ENCODE results near the gene PRDM2. TPM values are rescaled to one million over a fixed set of nuclear protein-coding genes. Genes with fewer than 3 reads are reported as not detected.

Gene PRDM2
- total RNA-seq, 4 donors from 2014 or later = 26.3 to 39.5 (median 34.6) TPM

DNA sequence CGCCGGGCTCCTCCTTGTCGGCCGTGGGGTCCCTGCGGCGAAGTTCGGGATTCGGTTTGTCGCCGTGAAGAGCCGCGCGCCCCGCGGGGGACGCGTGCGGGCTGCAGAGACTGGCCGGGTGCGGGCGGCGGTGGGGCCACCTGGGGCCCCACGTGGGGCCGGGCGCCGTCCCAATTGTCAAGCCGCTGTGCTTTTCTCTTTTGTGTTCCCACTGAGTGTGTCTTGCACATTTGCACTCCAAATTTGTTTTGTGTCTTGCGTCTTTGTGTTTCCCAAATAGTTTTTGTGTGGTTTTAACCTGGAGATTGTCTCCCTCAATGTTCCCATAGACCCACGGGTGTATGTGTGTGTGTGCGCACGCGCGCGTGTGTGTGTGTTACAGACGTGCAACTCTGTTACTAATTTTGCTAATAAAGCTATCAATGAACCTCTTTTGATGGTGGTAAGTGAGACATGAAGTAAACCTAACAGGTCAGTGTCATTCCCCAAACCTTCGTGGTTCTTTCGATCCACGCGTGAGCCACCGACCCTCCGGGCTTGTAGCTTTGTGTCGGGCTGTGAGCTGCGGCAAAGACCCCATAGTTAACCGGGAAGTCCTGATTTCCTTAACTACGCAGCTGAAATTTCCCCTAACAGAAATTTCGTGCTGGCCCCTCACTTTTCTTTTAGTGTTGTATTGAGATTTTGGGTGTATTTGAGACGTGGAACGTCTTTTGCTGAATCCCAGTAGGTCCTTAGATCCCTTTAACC lies 708 bp downstream of the PRDM2 start:
- no peak for DNase-seq (ENCODE audit: low spot score)
- TF ChIP-seq, protein P1, sequence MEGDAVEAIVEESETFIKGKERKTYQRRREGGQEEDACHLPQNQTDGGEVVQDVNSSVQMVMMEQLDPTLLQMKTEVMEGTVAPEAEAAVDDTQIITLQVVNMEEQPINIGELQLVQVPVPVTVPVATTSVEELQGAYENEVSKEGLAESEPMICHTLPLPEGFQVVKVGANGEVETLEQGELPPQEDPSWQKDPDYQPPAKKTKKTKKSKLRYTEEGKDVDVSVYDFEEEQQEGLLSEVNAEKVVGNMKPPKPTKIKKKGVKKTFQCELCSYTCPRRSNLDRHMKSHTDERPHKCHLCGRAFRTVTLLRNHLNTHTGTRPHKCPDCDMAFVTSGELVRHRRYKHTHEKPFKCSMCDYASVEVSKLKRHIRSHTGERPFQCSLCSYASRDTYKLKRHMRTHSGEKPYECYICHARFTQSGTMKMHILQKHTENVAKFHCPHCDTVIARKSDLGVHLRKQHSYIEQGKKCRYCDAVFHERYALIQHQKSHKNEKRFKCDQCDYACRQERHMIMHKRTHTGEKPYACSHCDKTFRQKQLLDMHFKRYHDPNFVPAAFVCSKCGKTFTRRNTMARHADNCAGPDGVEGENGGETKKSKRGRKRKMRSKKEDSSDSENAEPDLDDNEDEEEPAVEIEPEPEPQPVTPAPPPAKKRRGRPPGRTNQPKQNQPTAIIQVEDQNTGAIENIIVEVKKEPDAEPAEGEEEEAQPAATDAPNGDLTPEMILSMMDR (IDR thresholded peaks at IDR 0.05) = no peak
- ATAC-seq (ENCODE audit: low FRiP score) = peak; percentile 63

DNA sequence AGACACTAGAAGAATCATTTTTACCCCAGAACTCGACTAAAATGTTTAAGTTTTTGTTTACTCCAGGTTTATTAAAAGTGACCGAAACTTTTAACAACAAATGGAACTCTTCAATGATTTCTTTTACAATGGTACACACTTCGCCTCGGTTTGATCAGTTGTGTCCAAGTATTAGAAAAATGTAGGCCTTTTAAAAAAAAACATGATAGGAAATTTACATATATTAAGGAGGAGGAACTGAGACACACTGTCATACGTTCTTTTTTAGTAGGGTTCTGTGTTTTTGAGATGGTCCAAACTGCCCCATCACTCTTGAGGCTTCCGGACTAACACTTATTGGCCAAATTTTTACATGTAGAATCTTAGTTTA lies 1.3 kb downstream of the PRDM2 start:
- no peak for ATAC-seq (ENCODE audit: low FRiP score)
- TF ChIP-seq, protein P1 (IDR thresholded peaks at IDR 0.05) = no peak
- no peak for DNase-seq (ENCODE audit: low spot score)

DNA sequence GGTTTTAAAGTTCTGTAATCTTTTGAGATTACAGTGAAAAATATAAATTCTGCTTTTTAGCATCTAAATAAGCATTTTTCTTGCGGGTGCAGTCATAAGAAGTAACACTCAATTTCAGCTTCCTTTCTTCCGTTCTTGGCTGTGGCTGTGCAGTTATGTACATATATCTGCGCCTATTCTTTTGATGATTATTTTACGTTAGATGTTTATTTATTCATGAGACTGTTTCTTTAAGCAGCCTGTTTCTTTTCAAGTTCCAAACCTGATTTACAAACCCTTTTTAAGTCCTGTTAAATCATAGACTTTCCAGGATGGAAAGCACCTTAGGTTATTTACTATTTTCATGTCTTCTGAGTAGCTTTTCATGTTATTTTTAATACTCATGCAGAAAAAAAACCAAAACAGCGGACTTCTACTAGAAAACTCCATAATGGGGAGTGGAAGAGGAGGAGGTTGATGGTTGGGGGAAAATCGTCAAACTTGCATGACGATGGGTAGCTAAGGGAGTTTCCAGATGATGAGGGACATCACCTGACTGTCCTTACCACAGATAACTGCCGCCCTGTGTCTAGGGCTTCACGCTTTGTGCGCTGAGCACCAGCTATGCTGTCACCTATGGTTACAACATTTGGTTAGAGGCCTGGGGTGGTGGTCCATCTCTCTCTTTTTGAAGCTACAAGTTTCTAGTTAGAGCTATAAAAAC lies 2.6 kb downstream of the PRDM2 start:
- DNase-seq (ENCODE audit: low spot score) = no peak
- TF ChIP-seq, protein P1 (IDR thresholded peaks at IDR 0.05) = no peak
- no peak for ATAC-seq (ENCODE audit: low FRiP score)

DNA sequence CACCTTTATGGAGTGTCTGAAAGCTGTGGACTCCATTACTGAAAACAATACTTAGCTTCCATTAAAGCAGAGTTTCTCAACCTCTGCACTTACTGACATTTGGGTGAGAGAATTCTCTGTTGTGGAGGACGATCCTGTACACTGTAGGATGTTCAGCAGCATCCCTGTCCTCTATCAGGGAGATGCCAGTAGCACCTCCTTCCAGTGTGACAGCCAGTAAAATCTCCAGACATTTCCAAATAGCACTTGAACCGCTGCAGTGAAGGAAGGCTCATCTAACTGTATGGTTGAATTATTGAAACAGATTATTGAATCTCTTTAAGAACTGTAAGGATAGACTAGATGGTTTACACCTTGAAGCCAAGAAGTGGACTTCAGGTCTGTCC lies 3.1 kb downstream of the PRDM2 start:
- no peak for DNase-seq (ENCODE audit: low spot score)
- TF ChIP-seq, protein P1 (IDR thresholded peaks at IDR 0.05) = no peak
- no peak for ATAC-seq (ENCODE audit: low FRiP score)

DNA sequence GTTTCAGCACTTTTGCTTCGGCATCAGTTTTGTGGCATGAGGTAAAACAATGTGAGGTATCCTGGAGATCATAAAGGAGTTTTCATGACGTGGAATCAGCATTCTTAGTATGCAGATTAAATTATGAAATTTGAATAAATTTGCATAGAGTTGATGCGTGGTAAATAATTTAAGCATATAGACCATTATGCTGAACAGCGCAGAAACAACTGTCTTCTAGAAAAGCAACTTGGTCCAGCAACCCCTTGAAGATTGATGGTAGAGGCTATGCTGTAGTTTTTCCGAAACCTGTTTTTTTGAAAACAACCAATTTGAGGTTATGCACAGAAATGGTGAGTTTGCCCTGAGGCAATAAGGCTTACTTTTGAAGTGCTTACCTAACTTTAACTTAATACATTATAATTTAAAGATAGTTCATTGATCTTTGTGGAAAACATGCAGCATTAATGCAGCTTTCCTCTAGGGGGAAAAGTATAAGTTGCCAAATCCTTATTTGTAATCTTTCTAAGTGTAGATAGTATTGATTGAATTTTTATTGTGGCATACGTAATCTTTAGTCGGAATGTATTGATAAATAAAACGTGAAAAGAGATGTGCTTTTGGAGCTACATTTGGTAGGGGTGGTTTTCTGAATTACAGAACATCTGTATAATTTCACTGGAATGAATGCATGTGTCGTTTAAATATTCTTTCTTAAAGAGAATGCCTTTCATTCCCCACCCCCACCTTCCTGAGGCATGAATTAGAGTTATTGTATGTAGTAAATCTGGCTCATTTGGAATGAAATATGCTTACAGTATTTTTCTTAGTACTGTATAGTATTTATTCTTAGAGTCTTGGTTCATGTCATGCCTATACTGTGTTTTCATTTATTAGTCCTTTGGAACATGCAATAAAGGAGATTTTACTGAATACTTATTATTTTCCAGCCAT lies 3.8 kb downstream of the PRDM2 start:
- TF ChIP-seq, protein P1 (IDR thresholded peaks at IDR 0.05) = no peak
- no peak for DNase-seq (ENCODE audit: low spot score)

DNA sequence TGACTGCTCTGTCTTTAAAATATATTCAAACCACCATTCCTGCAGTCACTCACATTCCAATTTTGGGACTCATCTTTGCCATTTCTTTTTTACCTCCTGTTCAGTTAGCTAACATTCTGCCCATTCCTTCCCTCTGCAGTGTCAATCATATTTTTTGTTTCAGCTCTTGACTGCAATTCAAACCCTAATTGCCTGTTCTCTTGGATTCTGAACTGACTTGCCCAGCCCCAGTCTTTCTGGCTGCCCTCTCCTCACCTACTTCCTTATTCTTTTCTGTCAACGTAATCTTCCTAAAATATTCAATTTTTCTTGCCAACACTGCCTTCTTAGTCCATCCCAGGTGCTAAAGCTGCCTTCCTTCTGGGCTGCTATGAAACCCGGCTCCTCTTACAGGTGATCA lies 6.1 kb downstream of the PRDM2 start:
- TF ChIP-seq, protein P1 (IDR thresholded peaks at IDR 0.05) = no peak
- DNase-seq (ENCODE audit: low spot score) = no peak
- ATAC-seq (ENCODE audit: low FRiP score) = no peak

More for the DNA sequence above, 3.8 kb downstream of the PRDM2 start:
- no peak for ATAC-seq (ENCODE audit: low FRiP score)
